Astrocyte (in vitro differentiated cells and primary cell): ENCODE data around the gene GJD2. TPM values are rescaled to one million over a fixed set of nuclear protein-coding genes. Genes with fewer than 3 reads are reported as not detected.

ENCODE experiments used
- DNase-seq: peaks from one replicate; pipeline ENCODE4 v3.0.0-alpha.2; 2010; ENCODE audit warnings: low read depth
- FAIRE-seq: peaks from 2 replicates; lab custom pipeline; 2011; peaks lifted over from hg19 to GRCh38; lab: Jason Lieb, UNC
- H2AFZ ChIP-seq: 2 replicates; pipeline ENCODE4 v1.6.0; 2012; ENCODE audit warnings: low read depth, low read length, inconsistent platforms
- H3K27ac ChIP-seq: 2 replicates; pipeline ENCODE4 v1.5.1; 2011; ENCODE audit warnings: low read depth, low read length, inconsistent platforms
- H3K27me3 ChIP-seq: 2 replicates; pipeline ENCODE4 v1.6.0; 2011; ENCODE audit warnings: low read length, inconsistent platforms; ENCODE audit not compliant: insufficient read depth
- H3K36me3 ChIP-seq: 2 replicates; pipeline ENCODE4 v1.5.1; 2011; ENCODE audit warnings: low read length, inconsistent platforms; ENCODE audit not compliant: insufficient read depth
- H3K4me1 ChIP-seq: 2 replicates; pipeline ENCODE4 v1.5.1; 2011; ENCODE audit warnings: low read length, inconsistent platforms; ENCODE audit not compliant: insufficient read depth
- H3K4me2 ChIP-seq: 2 replicates; pipeline ENCODE4 v1.6.0; 2012; ENCODE audit warnings: low read length, inconsistent platforms
- H3K4me3 ChIP-seq: 2 replicates; pipeline ENCODE4 v1.5.1; 2011; ENCODE audit warnings: low read depth, mild to moderate bottlenecking, low read length, inconsistent platforms; ENCODE audit not compliant: insufficient read depth
- H3K79me2 ChIP-seq: 2 replicates; pipeline ENCODE4 v1.6.0; 2012; ENCODE audit warnings: mild to moderate bottlenecking, low read length, inconsistent platforms; ENCODE audit not compliant: insufficient read depth
- H3K9ac ChIP-seq: 2 replicates; pipeline ENCODE4 v1.6.0; 2012; ENCODE audit warnings: mild to moderate bottlenecking, low read length, inconsistent platforms
- H3K9me3 ChIP-seq: 2 replicates; pipeline ENCODE4 v1.5.1; 2012; ENCODE audit warnings: low read depth, mild to moderate bottlenecking, low read length, inconsistent platforms; ENCODE audit not compliant: insufficient read depth
- H4K20me1 ChIP-seq: 2 replicates; pipeline ENCODE4 v1.6.0; 2012; ENCODE audit warnings: low read length, inconsistent platforms; ENCODE audit not compliant: insufficient read depth
- H3K27ac Mint-ChIP-seq: one replicate; pipeline ENCODE4 v1.8.0; 2021; ENCODE audit warnings: mild to moderate bottlenecking, mixed read lengths; ENCODE audit not compliant: unreplicated experiment
- H3K27me3 Mint-ChIP-seq: one replicate; pipeline ENCODE4 v1.8.0; 2021; ENCODE audit warnings: low read depth, mixed read lengths; ENCODE audit not compliant: unreplicated experiment
- H3K36me3 Mint-ChIP-seq: one replicate; pipeline ENCODE4 v1.8.0; 2021; ENCODE audit warnings: low read depth, mixed read lengths; ENCODE audit not compliant: unreplicated experiment
- H3K4me1 Mint-ChIP-seq: one replicate; pipeline ENCODE4 v1.8.0; 2021; ENCODE audit warnings: low read depth, mixed read lengths; ENCODE audit not compliant: unreplicated experiment
- H3K4me3 Mint-ChIP-seq: one replicate; pipeline ENCODE4 v1.8.0; 2021; ENCODE audit warnings: mild to moderate bottlenecking, moderate library complexity, mixed read lengths; ENCODE audit not compliant: unreplicated experiment
- H3K9me3 Mint-ChIP-seq: one replicate; pipeline ENCODE4 v1.8.0; 2021; ENCODE audit warnings: mild to moderate bottlenecking, mixed read lengths; ENCODE audit not compliant: unreplicated experiment
- CTCF ChIP-seq: IDR thresholded peaks from 2 replicates; pipeline ENCODE4 v1.5.1; 2011; ENCODE audit warnings: low read depth, mild to moderate bottlenecking, inconsistent platforms, low read length, moderate library complexity; ENCODE audit not compliant: insufficient read depth
- EZH2 ChIP-seq: IDR thresholded peaks from 2 replicates; pipeline ENCODE4 v1.6.1; 2012; ENCODE audit warnings: mild to moderate bottlenecking, low read length, inconsistent platforms; ENCODE audit not compliant: insufficient read depth
- total RNA-seq: library from RNA; stranded (reverse); gene quantifications from 2 replicates; pipeline ENCODE4 v1.2.1, GENCODE V29; 2021

The GJD2 gene
- total RNA-seq, 1 donor from 2014 or later = 1.00 TPM

GRCh38 chr15:34786206-34786605 lies 31.4 kb upstream of the GJD2 start:
- Mint-ChIP-seq H3K4me1 (peaks cover 4% of the 10 kb centered on the region), H3K27ac (no peak overlapping the region), H3K36me3 (no peaks in the 10 kb centered on the region), H3K4me3 (no peak overlapping the region), H3K27me3 (peaks cover 2% of the 10 kb centered on the region), H3K9me3 (no peaks in the 10 kb centered on the region)
- Histone ChIP-seq H3K27ac (no peak overlapping the region), H3K36me3 (no peaks in the 10 kb centered on the region), H3K27me3 (peaks cover 5% of the 10 kb centered on the region), H3K4me1 (no peaks in the 10 kb centered on the region), H3K4me2 (no peak overlapping the region), H3K9me3 (no peaks in the 10 kb centered on the region), H2AFZ (no peak overlapping the region), H4K20me1 (no peaks in the 10 kb centered on the region), H3K79me2 (no peaks in the 10 kb centered on the region), H3K9ac (no peak overlapping the region), H3K4me3 (no peak overlapping the region)
- no peak for TF ChIP-seq EZH2
- TF ChIP-seq CTCF = no peak
- no peak for DNase-seq
- FAIRE-seq = no peak

GRCh38 chr15:34783991-34784390 lies 29.2 kb upstream of the GJD2 start:
- H3K27me3 ChIP-seq = peaks cover 2% of the 10 kb centered on the region
- FAIRE-seq (no peak), DNase-seq (no peak)
- no peak overlapping the region for H3K9ac ChIP-seq
- H3K4me2 ChIP-seq = no peak overlapping the region
- no peaks in the 10 kb centered on the region for H3K36me3 Mint-ChIP-seq
- no peak overlapping the region for H3K4me3 Mint-ChIP-seq
- H3K4me3 ChIP-seq = no peak overlapping the region
- H2AFZ ChIP-seq = no peak overlapping the region
- no peaks in the 10 kb centered on the region for H3K4me1 ChIP-seq
- H3K27ac ChIP-seq = no peak overlapping the region
- peaks cover 4% of the 10 kb centered on the region for H3K4me1 Mint-ChIP-seq
- H4K20me1 ChIP-seq = no peaks in the 10 kb centered on the region
- H3K27me3 Mint-ChIP-seq = peaks cover 2% of the 10 kb centered on the region
- no peak overlapping the region for H3K27ac Mint-ChIP-seq
- no peaks in the 10 kb centered on the region for H3K79me2 ChIP-seq
- H3K9me3 ChIP-seq = no peaks in the 10 kb centered on the region
- TF ChIP-seq CTCF = no peak
- no peak for TF ChIP-seq EZH2
- H3K9me3 Mint-ChIP-seq = no peaks in the 10 kb centered on the region
- no peaks in the 10 kb centered on the region for H3K36me3 ChIP-seq

- no peaks in the 10 kb centered on the region for H3K9me3 Mint-ChIP-seq
- Histone ChIP-seq H3K4me2 (no peak overlapping the region), H3K27me3 (no peaks in the 10 kb centered on the region), H2AFZ (no peak overlapping the region), H3K79me2 (no peaks in the 10 kb centered on the region), H3K4me1 (no peaks in the 10 kb centered on the region), H3K9me3 (no peaks in the 10 kb centered on the region), H3K4me3 (no peak overlapping the region), H4K20me1 (no peaks in the 10 kb centered on the region), H3K36me3 (no peaks in the 10 kb centered on the region), H3K27ac (no peak overlapping the region), H3K9ac (no peak overlapping the region)
- FAIRE-seq (no peak), DNase-seq (no peak)
- H3K27ac Mint-ChIP-seq = no peak overlapping the region
- H3K4me3 Mint-ChIP-seq = no peak overlapping the region
- H3K27me3 Mint-ChIP-seq = peaks cover 2% of the 10 kb centered on the region
- no peak for TF ChIP-seq CTCF
- TF ChIP-seq EZH2 = no peak
- no peaks in the 10 kb centered on the region for H3K36me3 Mint-ChIP-seq
- H3K4me1 Mint-ChIP-seq = peaks cover 4% of the 10 kb centered on the region
Measured at GRCh38 chr15:34783431-34783830, 28.6 kb upstream of the GJD2 start.
